ENCODE data around the gene IP6K2. TPM values are rescaled to one million over a fixed set of nuclear protein-coding genes. Genes with fewer than 3 reads are reported as not detected.

IP6K2 gene
- total and polyA plus RNA-seq, 2 of the 13 experiments (the other 11 are each of a cell fraction or from before 2014, with no cell fraction given) = 85.5 to 112 TPM

DNA sequence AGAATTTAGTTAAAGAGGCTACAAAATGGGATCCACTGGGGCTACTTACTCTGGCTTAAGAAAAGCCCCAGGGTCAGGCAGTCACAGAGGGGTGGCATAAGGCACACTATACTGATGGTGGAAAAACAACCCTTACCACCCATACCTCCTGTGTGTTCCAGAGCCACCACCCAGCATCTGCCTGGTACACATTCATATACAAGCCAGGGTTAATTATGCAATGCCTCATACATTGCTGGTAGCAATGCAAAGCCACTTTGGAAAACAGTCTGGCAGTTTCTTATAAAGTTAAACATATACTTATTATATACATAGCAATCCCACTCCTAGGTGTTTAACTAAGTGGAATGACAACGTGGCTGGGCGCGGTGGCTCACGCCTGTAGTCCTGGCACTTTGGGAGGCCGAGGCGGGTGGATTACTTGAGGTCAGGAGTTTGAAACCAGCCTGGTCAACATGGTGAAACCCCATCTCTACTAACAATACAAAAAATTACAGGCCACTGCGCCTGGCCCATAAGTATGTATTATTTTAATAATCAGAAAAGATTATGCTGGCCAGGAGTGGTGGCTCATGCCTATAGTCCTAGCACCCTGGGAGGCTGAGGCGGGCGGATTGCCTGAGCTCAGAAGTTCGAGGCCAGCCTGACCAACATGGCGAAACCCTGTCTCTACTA, 16.2 kb downstream of the IP6K2 start (continued):
- TF ChIP-seq PHB2 (IDR thresholded peaks at IDR 0.05; ENCODE audit: partially characterized antibody) (no peak), ZXDC (CRISPR knock-in tag; IDR thresholded peaks at IDR 0.05) (no peak), CAMTA2 (CRISPR knock-in tag; IDR thresholded peaks at IDR 0.05; ENCODE audit: borderline replicate concordance) (no peak), NCOA2 (CRISPR knock-in tag; IDR thresholded peaks at IDR 0.05) (no peak), ARID5B (CRISPR knock-in tag; IDR thresholded peaks at IDR 0.05) (no peak), SIN3B (IDR thresholded peaks at IDR 0.05; ENCODE audit: low read length) (no peak), ZFP36 (IDR thresholded peaks at IDR 0.05; ENCODE audit: borderline replicate concordance, low read depth, low read length, partially characterized antibody) (no peak), MATR3 (CRISPR knock-in tag; IDR thresholded peaks at IDR 0.05) (no peak), HHEX (CRISPR knock-in tag; IDR thresholded peaks at IDR 0.05) (no peak)

Data from HepG2 (cell line).